ENCODE results near the gene DNM1.
A peak's percentile ranks its signal among the peaks of the same experiment; 100 is the strongest.

Gene DNM1

GRCh38 chr9:128243215-128244018 lies 40.2 kb downstream of the DNM1 start:
- TF ChIP-seq, protein P1, sequence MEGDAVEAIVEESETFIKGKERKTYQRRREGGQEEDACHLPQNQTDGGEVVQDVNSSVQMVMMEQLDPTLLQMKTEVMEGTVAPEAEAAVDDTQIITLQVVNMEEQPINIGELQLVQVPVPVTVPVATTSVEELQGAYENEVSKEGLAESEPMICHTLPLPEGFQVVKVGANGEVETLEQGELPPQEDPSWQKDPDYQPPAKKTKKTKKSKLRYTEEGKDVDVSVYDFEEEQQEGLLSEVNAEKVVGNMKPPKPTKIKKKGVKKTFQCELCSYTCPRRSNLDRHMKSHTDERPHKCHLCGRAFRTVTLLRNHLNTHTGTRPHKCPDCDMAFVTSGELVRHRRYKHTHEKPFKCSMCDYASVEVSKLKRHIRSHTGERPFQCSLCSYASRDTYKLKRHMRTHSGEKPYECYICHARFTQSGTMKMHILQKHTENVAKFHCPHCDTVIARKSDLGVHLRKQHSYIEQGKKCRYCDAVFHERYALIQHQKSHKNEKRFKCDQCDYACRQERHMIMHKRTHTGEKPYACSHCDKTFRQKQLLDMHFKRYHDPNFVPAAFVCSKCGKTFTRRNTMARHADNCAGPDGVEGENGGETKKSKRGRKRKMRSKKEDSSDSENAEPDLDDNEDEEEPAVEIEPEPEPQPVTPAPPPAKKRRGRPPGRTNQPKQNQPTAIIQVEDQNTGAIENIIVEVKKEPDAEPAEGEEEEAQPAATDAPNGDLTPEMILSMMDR (IDR thresholded peaks at IDR 0.05), result no peak
- H3K4me3 ChIP-seq, result peak overlapping the region; percentile 69
- peak overlapping the region in 1 of 2 donors; percentile 87 for H3K27ac ChIP-seq
- no peak for DNase-seq (ENCODE audit: low spot score)

DNA sequence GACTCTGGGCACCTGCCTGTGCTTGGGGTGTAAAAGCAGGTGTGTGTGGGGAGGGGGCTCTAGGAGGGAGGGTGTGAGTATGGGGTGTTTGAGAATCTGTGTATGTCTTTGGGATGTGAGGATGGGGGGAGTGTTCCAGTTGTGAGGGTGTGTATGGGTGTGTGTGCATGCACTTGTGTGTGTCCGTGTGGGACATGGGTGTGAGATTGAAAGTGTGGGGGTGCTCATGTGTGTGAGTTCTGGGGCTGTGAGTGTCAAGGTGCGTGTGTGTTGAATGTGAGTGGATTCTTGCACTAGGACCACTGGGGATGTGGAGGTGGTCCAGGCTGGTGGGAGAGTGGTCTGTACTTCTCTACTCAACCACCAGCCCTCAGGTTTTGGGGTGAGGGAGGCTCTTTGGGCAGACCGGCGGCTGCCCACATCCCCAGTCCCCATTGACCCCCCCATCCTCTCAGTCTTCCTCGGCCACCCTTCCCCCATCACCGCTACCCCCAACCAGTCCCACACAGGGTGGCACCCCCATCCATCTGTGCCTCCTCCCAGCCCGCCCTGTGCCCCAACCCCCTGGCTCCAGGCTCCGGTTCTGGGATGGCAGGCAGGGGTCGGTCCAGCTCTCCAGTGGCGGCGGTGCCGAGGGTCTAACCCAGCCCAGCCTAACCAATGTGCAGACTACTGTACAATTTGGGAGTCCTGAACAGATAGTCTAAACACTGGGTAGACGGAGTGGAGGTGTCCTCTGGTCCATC lies 41.1 kb downstream of the DNM1 start:
- TF ChIP-seq, protein P1 (IDR thresholded peaks at IDR 0.05), result no peak
- H3K27ac ChIP-seq, result peak overlapping the region; percentile 8 to 87
- DNase-seq (ENCODE audit: low spot score), result no peak
- peak overlapping the region; percentile 69 for H3K4me3 ChIP-seq

- Histone ChIP-seq H3K4me3 (peak overlapping the region; percentile 69), H3K27ac (peak overlapping the region; percentile 8 to 87)
- DNase-seq (ENCODE audit: low spot score), result no peak
- TF ChIP-seq, protein P1 (IDR thresholded peaks at IDR 0.05), result no peak
Observed at GRCh38 chr9:128244837-128245231, 41.7 kb downstream of the DNM1 start.

- H3K27ac ChIP-seq, result peak overlapping the region in 1 of 2 donors; percentile 87
- TF ChIP-seq, protein P1 (IDR thresholded peaks at IDR 0.05), result no peak
- no peak for DNase-seq (ENCODE audit: low spot score)
- H3K4me3 ChIP-seq, result peak overlapping the region; percentile 69
Observed at GRCh38 chr9:128245421-128246151, 42.4 kb downstream of the DNM1 start.

- no peak for DNase-seq (ENCODE audit: low spot score)
- Histone ChIP-seq H3K4me3 (no peak overlapping the region), H3K27ac (peak overlapping the region in 1 of 2 donors; percentile 87)
- TF ChIP-seq, protein P1 (IDR thresholded peaks at IDR 0.05), result no peak
Observed at GRCh38 chr9:128246471-128246870, 43.3 kb downstream of the DNM1 start.

DNA sequence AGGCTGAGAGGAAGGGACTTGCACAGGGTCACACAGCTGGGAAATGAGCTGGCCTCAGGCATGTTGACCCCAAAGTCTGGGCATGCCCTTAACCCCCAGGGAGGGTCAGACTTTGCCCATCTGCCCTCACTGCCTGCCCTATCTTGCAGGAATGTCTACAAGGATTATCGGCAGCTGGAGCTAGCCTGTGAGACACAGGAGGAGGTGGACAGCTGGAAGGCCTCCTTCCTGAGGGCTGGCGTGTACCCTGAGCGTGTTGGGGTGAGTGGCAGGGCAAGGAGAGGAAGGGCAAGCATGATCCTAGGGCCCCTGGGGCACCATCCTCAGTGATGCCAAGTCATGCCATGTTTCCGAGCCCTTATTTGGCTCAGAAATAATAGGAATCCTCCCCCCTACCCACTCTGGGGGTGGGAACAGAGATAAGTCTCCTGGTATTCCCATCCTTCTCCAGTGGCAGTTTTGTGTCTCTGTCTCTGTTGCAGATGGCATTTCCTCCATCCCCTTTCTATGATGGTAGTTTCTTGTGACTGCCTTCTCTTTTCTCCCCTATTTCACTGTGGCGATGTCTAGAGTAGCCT lies 44.1 kb downstream of the DNM1 start:
- TF ChIP-seq, protein P1 (IDR thresholded peaks at IDR 0.05), result no peak
- DNase-seq (ENCODE audit: low spot score), result no peak
- no peak overlapping the region for H3K4me3 ChIP-seq
- no peak overlapping the region for H3K27ac ChIP-seq

All from coronary artery (tissue), 2 donors.